ENCODE results near the gene NUBPL. TPM values are rescaled to one million over a fixed set of nuclear protein-coding genes. Genes with fewer than 3 reads are reported as not detected.

Gene NUBPL
- total and polyA plus RNA-seq, 8 donors: 10.1 to 19.0 (median 16.9) TPM

DNA sequence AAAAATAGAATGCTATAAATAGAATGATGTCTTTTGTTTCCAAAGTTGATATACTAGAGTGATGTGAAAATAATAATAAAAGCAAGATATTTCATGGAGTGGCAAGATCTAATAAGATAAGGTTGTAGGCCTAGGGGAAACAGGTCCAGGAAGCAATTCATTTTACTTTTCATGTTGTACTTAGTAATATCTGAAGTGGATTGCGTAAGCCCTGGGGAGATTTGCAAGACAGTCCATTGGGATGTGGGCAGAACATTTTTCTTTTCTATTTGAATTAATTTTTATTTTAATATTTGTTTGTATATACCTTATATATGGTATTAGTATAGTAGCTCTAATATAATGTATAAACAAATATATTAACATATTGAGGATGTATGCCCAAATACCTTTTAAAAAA is 7.5 kb downstream of the NUBPL start:
- Histone ChIP-seq H3K4me3 (no peak overlapping the region), H3K27ac (peak overlapping the region in 1 of 2 donors; percentile 43), H3K4me1 (peaks cover 0 to 18% of the 10 kb centered on the region in 2 donors), H3K9me3 (no peaks in the 10 kb centered on the region), H3K36me3 (no peaks in the 10 kb centered on the region), H3K27me3 (no peaks in the 10 kb centered on the region)
- peak; percentile 80 for ATAC-seq
- TF ChIP-seq, protein P1, sequence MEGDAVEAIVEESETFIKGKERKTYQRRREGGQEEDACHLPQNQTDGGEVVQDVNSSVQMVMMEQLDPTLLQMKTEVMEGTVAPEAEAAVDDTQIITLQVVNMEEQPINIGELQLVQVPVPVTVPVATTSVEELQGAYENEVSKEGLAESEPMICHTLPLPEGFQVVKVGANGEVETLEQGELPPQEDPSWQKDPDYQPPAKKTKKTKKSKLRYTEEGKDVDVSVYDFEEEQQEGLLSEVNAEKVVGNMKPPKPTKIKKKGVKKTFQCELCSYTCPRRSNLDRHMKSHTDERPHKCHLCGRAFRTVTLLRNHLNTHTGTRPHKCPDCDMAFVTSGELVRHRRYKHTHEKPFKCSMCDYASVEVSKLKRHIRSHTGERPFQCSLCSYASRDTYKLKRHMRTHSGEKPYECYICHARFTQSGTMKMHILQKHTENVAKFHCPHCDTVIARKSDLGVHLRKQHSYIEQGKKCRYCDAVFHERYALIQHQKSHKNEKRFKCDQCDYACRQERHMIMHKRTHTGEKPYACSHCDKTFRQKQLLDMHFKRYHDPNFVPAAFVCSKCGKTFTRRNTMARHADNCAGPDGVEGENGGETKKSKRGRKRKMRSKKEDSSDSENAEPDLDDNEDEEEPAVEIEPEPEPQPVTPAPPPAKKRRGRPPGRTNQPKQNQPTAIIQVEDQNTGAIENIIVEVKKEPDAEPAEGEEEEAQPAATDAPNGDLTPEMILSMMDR (IDR thresholded peaks at IDR 0.05): no peak
- peak in 1 of 4 donors; percentile 46 for DNase-seq
- intact Hi-C loops (cut with DNase I): no loop called here

DNA sequence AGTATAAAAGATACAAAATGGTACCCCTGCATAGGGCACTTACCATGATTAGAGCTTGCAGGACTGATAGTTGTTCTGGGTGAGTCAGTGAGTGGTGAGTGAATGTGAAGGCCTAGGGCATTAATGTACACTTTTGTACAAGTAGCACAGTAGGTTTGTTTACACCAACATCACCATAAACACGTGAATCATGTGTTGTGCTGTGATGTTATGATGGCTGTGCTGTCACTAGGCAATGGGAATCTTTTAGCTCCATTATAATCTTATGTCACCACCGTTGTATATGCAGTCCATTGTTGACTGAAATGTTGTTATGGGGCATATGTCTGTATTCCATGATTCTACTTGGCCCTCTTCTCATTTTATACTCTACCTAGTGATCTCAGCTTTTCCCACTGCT is 11.8 kb downstream of the NUBPL start:
- peaks cover 0 to 13% of the 10 kb centered on the region in 2 donors for H3K4me1 ChIP-seq
- H3K27me3 ChIP-seq: no peaks in the 10 kb centered on the region
- intact Hi-C loops (cut with DNase I): no loop called here
- H3K4me3 ChIP-seq: no peak overlapping the region
- DNase-seq (no peak), ATAC-seq (no peak)
- H3K27ac ChIP-seq: no peak overlapping the region
- H3K9me3 ChIP-seq: no peaks in the 10 kb centered on the region
- TF ChIP-seq, protein P1 (IDR thresholded peaks at IDR 0.05): no peak
- H3K36me3 ChIP-seq: no peaks in the 10 kb centered on the region

DNA sequence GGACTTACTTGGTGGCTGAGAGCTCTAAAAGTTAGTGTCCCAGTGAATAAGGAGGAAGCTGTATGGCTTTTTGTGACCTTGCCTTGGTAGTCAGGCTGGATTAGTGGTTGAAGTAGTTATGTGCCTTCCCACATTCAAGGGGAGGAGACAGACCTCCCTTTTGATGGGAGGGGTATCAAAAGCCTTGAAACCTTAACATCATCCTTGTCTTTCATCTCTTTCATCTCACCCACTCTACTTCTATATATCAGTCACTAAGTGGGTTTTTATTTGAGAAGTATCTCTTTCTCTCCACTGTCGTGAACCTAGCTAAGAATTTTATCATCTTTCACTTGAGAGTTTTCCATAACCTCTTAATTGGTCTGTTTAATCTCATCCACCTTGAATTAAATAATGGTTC is 15.7 kb downstream of the NUBPL start:
- no peak for DNase-seq

DNA sequence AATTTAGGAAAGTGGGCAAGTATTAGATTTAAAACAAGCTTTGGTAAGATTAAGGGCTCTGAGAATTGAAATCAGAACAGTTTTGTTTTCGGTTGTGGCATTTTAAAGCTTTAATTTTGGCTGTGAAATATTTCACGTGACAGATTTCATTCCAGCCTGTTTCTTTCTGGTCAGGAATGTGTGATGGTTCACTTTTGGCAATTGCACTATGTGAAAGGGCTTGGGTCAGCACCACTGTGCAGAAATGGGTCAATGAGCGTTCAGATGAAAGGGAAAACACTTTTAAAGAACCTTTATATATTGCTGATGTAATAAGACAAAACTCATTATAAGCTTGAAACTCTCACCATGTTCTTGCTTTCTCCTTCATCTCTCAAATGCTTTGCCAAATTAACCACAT is 17.1 kb downstream of the NUBPL start:
- Histone ChIP-seq H3K27me3 (no peaks in the 10 kb centered on the region), H3K36me3 (no peaks in the 10 kb centered on the region), H3K27ac (no peak overlapping the region), H3K4me3 (no peak overlapping the region), H3K9me3 (no peaks in the 10 kb centered on the region), H3K4me1 (peaks cover 0 to 3% of the 10 kb centered on the region in 2 donors)
- DNase-seq: no peak
- intact Hi-C loops (cut with DNase I): no loop called here
- TF ChIP-seq, protein P1 (IDR thresholded peaks at IDR 0.05): no peak
- ATAC-seq: no peak

More for the DNA sequence above, 15.7 kb downstream of the NUBPL start:
- no peak for ATAC-seq
- Histone ChIP-seq H3K27ac (no peak overlapping the region), H3K4me3 (no peak overlapping the region), H3K27me3 (no peaks in the 10 kb centered on the region), H3K36me3 (no peaks in the 10 kb centered on the region), H3K9me3 (no peaks in the 10 kb centered on the region), H3K4me1 (no peaks in the 10 kb centered on the region)
- intact Hi-C loops (cut with DNase I): no loop called here
- TF ChIP-seq, protein P1 (IDR thresholded peaks at IDR 0.05): no peak

DNA sequence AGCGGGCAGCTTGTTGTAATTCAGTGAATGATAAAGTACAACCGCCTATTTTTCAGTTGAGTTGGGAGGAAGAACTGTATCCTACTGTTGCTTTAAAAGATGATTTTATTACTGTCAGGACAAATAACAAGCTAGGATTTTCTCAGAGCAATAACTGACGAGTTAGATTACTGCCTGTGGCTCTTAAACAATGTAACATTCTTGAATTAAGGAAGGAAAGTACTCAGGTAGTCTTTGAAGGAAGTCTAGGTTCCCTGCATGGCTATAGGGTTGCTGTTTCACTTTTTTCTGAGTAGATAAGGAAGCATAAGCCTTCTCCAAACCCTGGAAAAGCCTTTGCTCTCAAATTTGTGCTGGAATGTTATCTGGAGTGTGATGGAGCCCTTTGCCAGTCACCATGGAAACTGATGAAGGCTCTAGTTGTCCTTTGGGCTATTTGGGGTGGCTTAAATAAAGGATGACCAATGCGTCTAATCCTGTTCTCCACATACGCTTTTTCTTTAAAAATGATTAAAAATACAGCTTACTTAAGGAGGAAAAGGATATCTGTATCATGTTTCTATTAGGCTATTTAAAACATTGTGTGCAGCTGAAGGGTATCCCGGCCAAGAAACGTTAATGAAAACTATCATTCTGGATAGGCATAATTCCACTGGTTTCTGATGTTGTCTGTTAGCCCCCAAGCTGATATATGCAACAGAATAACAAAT is 17.7 kb downstream of the NUBPL start:
- H3K4me1 ChIP-seq: peaks cover 0 to 3% of the 10 kb centered on the region in 2 donors
- intact Hi-C loops (cut with DNase I): no loop called here
- no peak for ATAC-seq
- TF ChIP-seq, protein P1 (IDR thresholded peaks at IDR 0.05): no peak
- peak in 1 of 4 donors; percentile 39 for DNase-seq
- H3K27ac ChIP-seq: no peak overlapping the region
- H3K27me3 ChIP-seq: no peaks in the 10 kb centered on the region
- no peaks in the 10 kb centered on the region for H3K9me3 ChIP-seq
- no peak overlapping the region for H3K4me3 ChIP-seq
- H3K36me3 ChIP-seq: no peaks in the 10 kb centered on the region
